ENCODE data around the gene TRMT1. TPM values are rescaled to one million over a fixed set of nuclear protein-coding genes. Genes with fewer than 3 reads are reported as not detected.

Gene TRMT1
- total RNA-seq, 1 experiment from 2014 or later = 109 TPM

- CTCF ChIA-PET = no interaction called here
- DNase-seq (ENCODE audit: low spot score) = no peak
- H3K4me1 ChIP-seq (ENCODE audit: insufficient read depth, low read length, poor library complexity, severe bottlenecking) = peaks cover 39% of the 10 kb centered on the region
- BruUV-seq (replicated peaks) = no TSS peak
- TF ChIP-seq EZH2 (IDR thresholded peaks at IDR 0.05; ENCODE audit: borderline replicate concordance, low read depth, low read length, poor library complexity, severe bottlenecking) = no peak
- TF ChIP-seq CTCF (conservative IDR thresholded peaks at IDR 0.05; ENCODE audit: low read depth, low read length) = no peak
- POLR2A ChIA-PET (ENCODE audit: low non-redundant PET) = no interaction called here
- intact Hi-C loops (cut with micrococcal nuclease; ENCODE audit: unreplicated experiment) = no loop called here
- H3K27ac ChIP-seq (ENCODE audit: low read depth, low read length, poor library complexity, severe bottlenecking) = peak overlapping the region; percentile 95
- no peaks in the 10 kb centered on the region for H3K27me3 ChIP-seq (replicated peaks; ENCODE audit: insufficient read depth, low read depth, low read length, poor library complexity)
- no peak overlapping the region for H3K4me3 ChIP-seq (ENCODE audit: low read depth, low read length, poor library complexity, severe bottlenecking)
- H3K9me3 ChIP-seq (ENCODE audit: low read depth, low read length, poor library complexity, severe bottlenecking) = no peaks in the 10 kb centered on the region
- peaks cover 18% of the 10 kb centered on the region for H3K36me3 ChIP-seq (ENCODE audit: insufficient read depth, low read length, poor library complexity, severe bottlenecking)
Measured at GRCh38 chr19:13122275-13122878, 5.8 kb upstream of the TRMT1 start.

- POLR2A ChIA-PET (ENCODE audit: low non-redundant PET) = no interaction called here
- no peak for TF ChIP-seq CTCF (conservative IDR thresholded peaks at IDR 0.05; ENCODE audit: low read depth, low read length)
- peak overlapping the region; percentile 95 for H3K27ac ChIP-seq (ENCODE audit: low read depth, low read length, poor library complexity, severe bottlenecking)
- H3K36me3 ChIP-seq (ENCODE audit: insufficient read depth, low read length, poor library complexity, severe bottlenecking) = peaks cover 16% of the 10 kb centered on the region
- peak overlapping the region; percentile 82 for H3K4me3 ChIP-seq (ENCODE audit: low read depth, low read length, poor library complexity, severe bottlenecking)
- H3K9me3 ChIP-seq (ENCODE audit: low read depth, low read length, poor library complexity, severe bottlenecking) = no peaks in the 10 kb centered on the region
- BruUV-seq (replicated peaks) = no TSS peak
- peaks cover 39% of the 10 kb centered on the region for H3K4me1 ChIP-seq (ENCODE audit: insufficient read depth, low read length, poor library complexity, severe bottlenecking)
- H3K27me3 ChIP-seq (replicated peaks; ENCODE audit: insufficient read depth, low read depth, low read length, poor library complexity) = no peaks in the 10 kb centered on the region
- CTCF ChIA-PET = no interaction called here
- DNase-seq (ENCODE audit: low spot score) = no peak
- intact Hi-C loops (cut with micrococcal nuclease; ENCODE audit: unreplicated experiment) = no loop called here
Measured at GRCh38 chr19:13121551-13122274, 5.2 kb upstream of the TRMT1 start.

GRCh38 chr19:13120817-13121216, 4.3 kb upstream of the TRMT1 start:
- no peaks in the 10 kb centered on the region for H3K9me3 ChIP-seq (ENCODE audit: low read depth, low read length, poor library complexity, severe bottlenecking)
- TSS peak; percentile 18 for BruUV-seq (replicated peaks)
- TF ChIP-seq CTCF (conservative IDR thresholded peaks at IDR 0.05; ENCODE audit: low read depth, low read length) (no peak), EZH2 (IDR thresholded peaks at IDR 0.05; ENCODE audit: borderline replicate concordance, low read depth, low read length, poor library complexity, severe bottlenecking) (no peak)
- peaks cover 11% of the 10 kb centered on the region for H3K36me3 ChIP-seq (ENCODE audit: insufficient read depth, low read length, poor library complexity, severe bottlenecking)
- intact Hi-C loops (cut with micrococcal nuclease; ENCODE audit: unreplicated experiment) = no loop called here
- POLR2A ChIA-PET (ENCODE audit: low non-redundant PET) = interaction anchor here (0.6 to 1.0 kb wide), 2 partner anchors 32 to 1030 kb away, joined by 3 to 4 read pairs; no protein-coding TSS in a partner anchor
- no peaks in the 10 kb centered on the region for H3K27me3 ChIP-seq (replicated peaks; ENCODE audit: insufficient read depth, low read depth, low read length, poor library complexity)
- H3K4me3 ChIP-seq (ENCODE audit: low read depth, low read length, poor library complexity, severe bottlenecking) = peak overlapping the region; percentile 82
- CTCF ChIA-PET = interaction anchor here (0.6 to 0.8 kb wide), 2 partner anchors 29 to 43 kb away, joined by 3 to 8 read pairs; partner anchors contain the start of genes IER2 and STX10
- H3K27ac ChIP-seq (ENCODE audit: low read depth, low read length, poor library complexity, severe bottlenecking) = peak overlapping the region; percentile 95
- peak; percentile 92 for DNase-seq (ENCODE audit: low spot score)
- H3K4me1 ChIP-seq (ENCODE audit: insufficient read depth, low read length, poor library complexity, severe bottlenecking) = peaks cover 39% of the 10 kb centered on the region
